HEK293 (cell line): ENCODE measurements around the gene CACHD1.

ENCODE experiments used
- CTCF ChIA-PET: fragments of 350-600 bp; formaldehyde crosslinking; extraction: SDS; loops from one replicate; lab custom pipeline; 2021; ENCODE audit warnings: antibody characterized with exemption; lab: Yijun Ruan, JAX
- POLR2A ChIA-PET: fragments of 300-600 bp; formaldehyde crosslinking; extraction: SDS; loops from one replicate; lab custom pipeline; 2020; ENCODE audit warnings: antibody characterized with exemption, inconsistent platforms; lab: Yijun Ruan, JAX
- H3K27ac ChIP-seq: fragments of 200-500 bp; sonication (Bioruptor generic); 2 replicates; pipeline ENCODE4 v1.5.1; 2014; ENCODE audit warnings: low read depth, low read length, control low read depth, inconsistent platforms; ENCODE audit errors: extremely low read depth
- H3K36me3 ChIP-seq, 2 experiments: fragments of 200-500 bp in 1 of 2; sonication (Bioruptor generic) in 1 of 2; 1 replicate in 1 of 2; 2 replicates in 1 of 2; pipeline ENCODE4 v1.5.1; 2014 to 2017; ENCODE audit warnings: inconsistent platforms in 2 of 2, low read length in 2 of 2; ENCODE audit not compliant: control insufficient read depth in 2 of 2, insufficient read depth in 1 of 2
- H3K4me1 ChIP-seq: fragments of 200-500 bp; sonication (Bioruptor generic); 2 replicates; pipeline ENCODE4 v1.5.1; 2014; ENCODE audit warnings: mild to moderate bottlenecking, low read length, inconsistent platforms; ENCODE audit not compliant: control insufficient read depth, insufficient read depth
- H3K4me3 ChIP-seq: 2 replicates; pipeline ENCODE4 v1.5.1; 2011; ENCODE audit warnings: low read depth, mild to moderate bottlenecking, control low read depth, low read length, moderate library complexity
- H3K9me3 ChIP-seq: fragments of 200-500 bp; sonication (Bioruptor generic); 2 replicates; pipeline ENCODE4 v1.5.1; 2014; ENCODE audit warnings: low read depth, low read length, inconsistent platforms; ENCODE audit not compliant: control insufficient read depth, insufficient read depth
- GLI4 ChIP-seq: fragments of 450-650 bp; formaldehyde crosslinking; IDR thresholded peaks from 2 replicates; pipeline ENCODE4 v1.5.1; 2016; ENCODE audit warnings: missing biosample characterization, missing genetic modification characterization
- KLF17 ChIP-seq: fragments of 450-650 bp; formaldehyde crosslinking; IDR thresholded peaks from 2 replicates; pipeline ENCODE4 v1.5.1; 2016; ENCODE audit warnings: missing biosample characterization, missing genetic modification characterization
- KLF7 ChIP-seq: fragments of 450-650 bp; formaldehyde crosslinking; IDR thresholded peaks from 2 replicates; pipeline ENCODE4 v1.5.1; 2016; ENCODE audit warnings: missing biosample characterization, missing genetic modification characterization, borderline replicate concordance
- PATZ1 ChIP-seq: fragments of 450-650 bp; formaldehyde crosslinking; IDR thresholded peaks from 2 replicates; pipeline ENCODE4 v1.5.1; 2016; ENCODE audit warnings: missing biosample characterization, missing genetic modification characterization
- SP2 ChIP-seq: fragments of 450-650 bp; formaldehyde crosslinking; IDR thresholded peaks from 2 replicates; pipeline ENCODE4 v1.5.1; 2016; ENCODE audit warnings: missing biosample characterization, missing genetic modification characterization
- WT1 ChIP-seq: fragments of 450-650 bp; formaldehyde crosslinking; IDR thresholded peaks from 2 replicates; pipeline ENCODE4 v1.5.1; 2016; ENCODE audit warnings: missing biosample characterization, missing genetic modification characterization
- ZNF140 ChIP-seq: fragments of 450-650 bp; formaldehyde crosslinking; IDR thresholded peaks from 2 replicates; pipeline ENCODE4 v1.5.1; 2016; ENCODE audit warnings: missing biosample characterization, missing genetic modification characterization
- ZNF18 ChIP-seq: fragments of 450-650 bp; formaldehyde crosslinking; IDR thresholded peaks from 2 replicates; pipeline ENCODE4 v1.5.1; 2016; ENCODE audit warnings: missing biosample characterization, missing genetic modification characterization
- ZNF2 ChIP-seq: fragments of 450-650 bp; formaldehyde crosslinking; IDR thresholded peaks from 2 replicates; pipeline ENCODE4 v1.5.1; 2016; ENCODE audit warnings: missing biosample characterization, missing genetic modification characterization
- ZNF24 ChIP-seq: fragments of 450-650 bp; formaldehyde crosslinking; IDR thresholded peaks from 2 replicates; pipeline ENCODE4 v1.5.1; 2016; ENCODE audit warnings: missing biosample characterization, missing genetic modification characterization
- ZNF423 ChIP-seq: fragments of 450-650 bp; formaldehyde crosslinking; IDR thresholded peaks from 2 replicates; pipeline ENCODE4 v1.5.1; 2016; ENCODE audit warnings: missing biosample characterization, missing genetic modification characterization
- ZNF518A ChIP-seq: fragments of 450-650 bp; formaldehyde crosslinking; conservative IDR thresholded peaks from 2 replicates; pipeline ENCODE4 v1.5.1; 2016; ENCODE audit warnings: low read depth, missing biosample characterization, missing genetic modification characterization
- ZNF707 ChIP-seq: fragments of 450-650 bp; formaldehyde crosslinking; IDR thresholded peaks from 2 replicates; pipeline ENCODE4 v1.5.1; 2016; ENCODE audit warnings: missing biosample characterization, missing genetic modification characterization
- ZNF785 ChIP-seq: fragments of 450-650 bp; formaldehyde crosslinking; IDR thresholded peaks from 2 replicates; pipeline ENCODE4 v1.5.1; 2016; ENCODE audit warnings: missing biosample characterization, missing genetic modification characterization
- ZSCAN18 ChIP-seq: fragments of 450-650 bp; formaldehyde crosslinking; IDR thresholded peaks from 2 replicates; pipeline ENCODE4 v1.5.1; 2016; ENCODE audit warnings: missing biosample characterization, missing genetic modification characterization

CACHD1 gene

GRCh38 chr1:64492424-64492823, 22.5 kb downstream of the CACHD1 start (continued):
- TF ChIP-seq KLF7 (no peak), ZNF423 (tag by site-specific recombination) (no peak), PATZ1 (no peak), SP2 (tag by site-specific recombination) (no peak), ZNF18 (tag by site-specific recombination) (no peak), GLI4 (tag by site-specific recombination) (no peak), ZNF140 (tag by site-specific recombination) (no peak)

GRCh38 chr1:64493831-64494230, 23.9 kb downstream of the CACHD1 start:
- H3K9me3 ChIP-seq: no peaks in the 10 kb centered on the region

More at GRCh38 chr1:64493831-64494230, 23.9 kb downstream of the CACHD1 start:
- CTCF ChIA-PET: interaction anchor here (1.0 to 2.0 kb wide), 2 partner anchors 20 to 181 kb away, joined by 3 to 5 read pairs; no protein-coding TSS in a partner anchor
- TF ChIP-seq ZNF518A (tag by site-specific recombination) (no peak), PATZ1 (no peak), KLF17 (no peak), ZSCAN18 (tag by site-specific recombination) (no peak), ZNF24 (no peak), ZNF2 (tag by site-specific recombination) (no peak), WT1 (tag by site-specific recombination) (no peak), ZNF785 (tag by site-specific recombination) (no peak), ZNF707 (tag by site-specific recombination) (no peak)
- Histone ChIP-seq H3K4me1 (peaks cover 32% of the 10 kb centered on the region), H3K36me3 (no peaks in the 10 kb centered on the region), H3K27ac (no peak overlapping the region), H3K4me3 (no peak overlapping the region)
- POLR2A ChIA-PET: no interaction called here
